Measurements from ENCODE around the gene CLDN5.

Gene CLDN5

GRCh38 chr22:19480173-19480568 is 44.0 kb downstream of the CLDN5 start:
- no peaks in the 10 kb centered on the region for H3K27me3 ChIP-seq (replicated peaks; ENCODE audit: control insufficient read depth, insufficient read depth, low read length)
- H3K4me3 ChIP-seq (replicated peaks; ENCODE audit: low read depth, low read length), result peak overlapping the region; percentile 89
- DNase-seq (ENCODE audit: extremely low read depth, insufficient read length), result no peak
- no peak for TF ChIP-seq CTCF (IDR thresholded peaks at IDR 0.05; ENCODE audit: insufficient read depth, low read length, poor library complexity, severe bottlenecking)
- peaks cover 7% of the 10 kb centered on the region for H3K36me3 ChIP-seq (ENCODE audit: control insufficient read depth, insufficient read depth, low read length)

- H3K36me3 ChIP-seq (ENCODE audit: control insufficient read depth, insufficient read depth, low read length), result peaks cover 7% of the 10 kb centered on the region
- H3K27me3 ChIP-seq (replicated peaks; ENCODE audit: control insufficient read depth, insufficient read depth, low read length), result no peaks in the 10 kb centered on the region
- DNase-seq (ENCODE audit: extremely low read depth, insufficient read length), result peak; percentile 92
- peak within 1 kb of the TSS; percentile 89 for H3K4me3 ChIP-seq (replicated peaks; ENCODE audit: low read depth, low read length)
- TF ChIP-seq CTCF (IDR thresholded peaks at IDR 0.05; ENCODE audit: insufficient read depth, low read length, poor library complexity, severe bottlenecking), result no peak
Observed at GRCh38 chr22:19479355-19480172, 44.6 kb downstream of the CLDN5 start, which contains the start of gene CDC45. Gene CDC45, plus strand, starts transcription at chr22:19479920. Its CDS starts 49 bp downstream, at chr22:19479969.

GRCh38 chr22:19478901-19479354 is 45.3 kb downstream of the CLDN5 start, which contains the start of gene UFD1:
Gene UFD1, minus strand, starts transcription at chr22:19479193. Its CDS starts 108 bp downstream, at chr22:19479085.
- Histone ChIP-seq H3K27me3 (replicated peaks; ENCODE audit: control insufficient read depth, insufficient read depth, low read length) (no peaks in the 10 kb centered on the region), H3K4me3 (replicated peaks; ENCODE audit: low read depth, low read length) (peak within 1 kb of the TSS; percentile 89), H3K36me3 (ENCODE audit: control insufficient read depth, insufficient read depth, low read length) (peaks cover 3% of the 10 kb centered on the region; the same call in 1 of the 2 replicates)
- TF ChIP-seq CTCF (IDR thresholded peaks at IDR 0.05; ENCODE audit: insufficient read depth, low read length, poor library complexity, severe bottlenecking), result no peak
- DNase-seq (ENCODE audit: extremely low read depth, insufficient read length), result peak; percentile 91

- peak overlapping the region; percentile 74 for H3K4me3 ChIP-seq (replicated peaks; ENCODE audit: low read depth, low read length)
- TF ChIP-seq CTCF (IDR thresholded peaks at IDR 0.05; ENCODE audit: insufficient read depth, low read length, poor library complexity, severe bottlenecking), result no peak
- no peaks in the 10 kb centered on the region for H3K27me3 ChIP-seq (replicated peaks; ENCODE audit: control insufficient read depth, insufficient read depth, low read length)
- no peak for DNase-seq (ENCODE audit: extremely low read depth, insufficient read length)
- H3K36me3 ChIP-seq (ENCODE audit: control insufficient read depth, insufficient read depth, low read length), result peaks cover 9% of the 10 kb centered on the region
Observed at GRCh38 chr22:19478045-19478900, 45.9 kb downstream of the CLDN5 start.

- H3K27me3 ChIP-seq (replicated peaks; ENCODE audit: control insufficient read depth, insufficient read depth, low read length), result no peaks in the 10 kb centered on the region
- peaks cover 15% of the 10 kb centered on the region for H3K36me3 ChIP-seq (ENCODE audit: control insufficient read depth, insufficient read depth, low read length)
- no peak for DNase-seq (ENCODE audit: extremely low read depth, insufficient read length)
- H3K4me3 ChIP-seq (replicated peaks; ENCODE audit: low read depth, low read length), result peak overlapping the region; percentile 74
- TF ChIP-seq CTCF (IDR thresholded peaks at IDR 0.05; ENCODE audit: insufficient read depth, low read length, poor library complexity, severe bottlenecking), result peak; percentile 18
Observed at GRCh38 chr22:19477321-19478044, 46.7 kb downstream of the CLDN5 start.

Measured in GM06990 (cell line).